ENCODE results near the gene UCHL1.
"Not testable (repeated sequence)": the region's sequence is repeated elsewhere in the genome, so short reads cannot be mapped to it uniquely, and the experiment has no call there.

The UCHL1 gene

GRCh38 chr4:41241919-41242318 is 14.8 kb upstream of the UCHL1 start:
- DNase-seq: no peak

DNA sequence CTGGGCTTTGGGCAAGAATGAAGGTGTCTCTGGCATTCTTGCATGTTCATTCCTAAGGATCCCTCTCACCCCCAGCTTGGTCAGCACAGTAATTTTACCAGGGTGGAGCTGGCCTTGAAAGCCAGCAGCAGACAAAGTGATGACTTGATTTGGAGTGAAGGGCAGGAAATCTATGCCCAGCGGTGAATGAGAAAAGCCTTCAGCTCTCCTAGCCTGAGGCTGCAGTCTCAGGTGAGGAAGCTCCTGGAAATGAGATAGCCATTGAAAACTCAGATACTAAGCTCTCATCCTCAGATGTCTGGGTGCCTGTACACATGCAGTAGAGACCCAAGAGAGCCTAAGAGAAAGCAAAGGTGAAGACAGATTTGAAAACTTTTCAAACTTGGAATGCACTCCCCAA is 10.7 kb upstream of the UCHL1 start:
- DNase-seq: no peak

- DNase-seq: no peak
Observed at GRCh38 chr4:41256131-41256739, 493 bp upstream of the UCHL1 start.

GRCh38 chr4:41257257-41257901 is 651 bp downstream of the UCHL1 start:
- peak; percentile 20 for DNase-seq

DNA sequence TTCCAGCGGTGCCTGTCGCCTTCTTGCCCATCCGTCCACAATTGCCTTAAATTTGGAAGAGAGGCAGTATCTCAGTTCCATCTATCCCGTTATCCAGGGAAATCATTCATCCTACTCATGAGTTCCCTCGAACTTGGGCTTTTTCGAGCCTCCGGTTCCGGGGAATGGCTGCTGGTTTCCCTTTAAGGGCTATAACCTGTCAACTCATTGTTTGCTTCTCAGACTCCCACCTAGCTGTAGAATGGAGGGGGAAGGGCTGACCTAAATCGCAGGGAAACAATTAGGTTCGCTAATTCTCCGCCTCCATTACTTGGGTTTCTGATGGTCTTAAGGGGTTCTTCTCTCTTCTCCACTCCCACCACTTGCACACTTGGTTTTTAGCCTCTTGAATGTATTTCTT is 1.2 kb downstream of the UCHL1 start:
- no peak for DNase-seq

DNA sequence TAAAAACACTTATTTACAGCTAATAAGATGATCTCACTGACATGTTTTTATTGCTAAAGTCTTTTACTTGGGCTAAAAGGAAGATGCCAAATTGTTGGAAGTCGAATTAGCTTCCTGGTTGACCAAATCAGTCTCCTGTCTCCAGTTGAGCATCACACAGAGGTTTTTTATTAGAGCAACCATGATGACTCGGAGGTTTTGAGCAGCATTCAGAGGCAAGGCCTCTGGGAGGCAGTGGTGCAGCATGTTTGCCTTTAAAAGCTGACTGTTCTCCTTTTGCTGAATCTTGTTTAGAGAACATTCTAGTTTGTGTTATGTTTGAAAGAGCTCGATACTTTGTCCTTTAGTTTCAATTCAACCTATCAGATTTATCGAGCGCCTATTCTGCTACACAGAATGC is 2.1 kb downstream of the UCHL1 start:
- peak; percentile 10 for DNase-seq

DNA sequence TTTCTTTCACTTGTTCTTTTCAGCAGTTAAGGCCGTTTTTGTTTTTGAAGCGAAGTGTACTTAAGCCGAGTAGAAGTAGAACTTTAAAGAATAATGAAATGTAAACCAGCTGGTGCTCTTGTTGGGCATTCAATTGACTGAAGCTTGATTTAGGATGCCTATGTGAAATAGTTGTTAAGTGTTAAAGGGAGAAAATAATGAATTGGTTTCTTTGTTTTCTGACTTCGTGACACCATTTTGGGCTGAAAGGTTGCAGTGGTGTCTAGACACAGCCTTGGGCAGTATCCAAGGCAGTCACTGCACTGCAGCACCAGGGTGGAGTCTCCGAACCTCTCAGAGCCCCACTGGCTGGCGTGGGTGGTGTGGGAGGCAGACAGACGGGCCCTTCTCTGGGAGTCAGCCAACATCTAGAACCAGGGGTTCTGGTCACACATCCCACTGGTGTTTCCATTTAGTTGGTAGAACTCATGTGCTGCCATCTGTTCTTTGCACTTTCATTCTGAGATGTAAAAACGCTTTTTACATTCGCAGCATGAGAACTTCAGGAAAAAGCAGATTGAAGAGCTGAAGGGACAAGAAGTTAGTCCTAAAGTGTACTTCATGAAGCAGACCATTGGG is 3.5 kb downstream of the UCHL1 start:
- no peak for DNase-seq

- no peak for DNase-seq
Observed at GRCh38 chr4:41262198-41262597, 5.5 kb downstream of the UCHL1 start.

- no peak for DNase-seq
Observed at GRCh38 chr4:41264212-41264611, 7.5 kb downstream of the UCHL1 start.

DNA sequence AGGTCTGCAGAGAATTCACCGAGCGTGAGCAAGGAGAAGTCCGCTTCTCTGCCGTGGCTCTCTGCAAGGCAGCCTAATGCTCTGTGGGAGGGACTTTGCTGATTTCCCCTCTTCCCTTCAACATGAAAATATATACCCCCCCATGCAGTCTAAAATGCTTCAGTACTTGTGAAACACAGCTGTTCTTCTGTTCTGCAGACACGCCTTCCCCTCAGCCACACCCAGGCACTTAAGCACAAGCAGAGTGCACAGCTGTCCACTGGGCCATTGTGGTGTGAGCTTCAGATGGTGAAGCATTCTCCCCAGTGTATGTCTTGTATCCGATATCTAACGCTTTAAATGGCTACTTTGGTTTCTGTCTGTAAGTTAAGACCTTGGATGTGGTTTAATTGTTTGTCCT is 11.3 kb downstream of the UCHL1 start:
- peak; percentile 29 for DNase-seq

DNA sequence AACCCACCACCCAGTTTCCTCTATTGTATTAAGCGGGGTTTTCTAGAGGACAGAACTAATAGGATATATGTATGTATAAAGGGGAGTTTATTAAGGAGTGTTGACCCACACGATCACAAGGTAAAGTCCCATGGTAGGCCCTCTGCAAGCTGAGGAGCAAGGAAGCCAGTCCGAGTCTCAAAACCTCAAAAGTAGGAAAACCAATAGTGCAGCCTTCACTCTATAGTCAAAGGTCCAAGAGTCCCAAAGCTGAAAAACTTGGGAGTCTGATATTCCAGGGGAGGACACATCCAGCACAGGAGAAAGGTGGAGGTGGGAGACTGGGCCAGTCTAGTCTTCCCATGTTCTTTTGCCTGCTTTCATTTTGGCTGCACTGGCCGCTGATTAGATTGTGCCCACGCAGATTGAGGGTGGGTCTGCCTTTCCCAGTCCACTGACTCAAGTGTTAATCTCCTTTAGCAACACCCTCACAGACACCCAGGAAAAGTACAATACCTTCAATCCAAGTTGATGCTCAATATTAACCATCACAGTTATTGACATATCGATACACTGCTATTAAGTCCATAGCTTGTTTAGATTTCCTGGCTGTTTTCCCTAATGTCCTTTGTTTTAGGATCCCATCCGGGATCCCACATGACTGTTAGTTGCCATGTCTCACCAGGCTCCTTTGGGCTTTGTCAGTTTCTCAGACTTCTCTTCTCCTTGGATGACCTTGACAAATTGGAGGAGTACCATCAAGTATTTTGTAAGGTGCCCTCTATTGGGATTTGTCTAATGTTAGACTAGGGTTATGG is 12.2 kb downstream of the UCHL1 start:
- DNase-seq: no peak

- DNase-seq: no peak
Observed at GRCh38 chr4:41269682-41270081, 13.0 kb downstream of the UCHL1 start.

DNA sequence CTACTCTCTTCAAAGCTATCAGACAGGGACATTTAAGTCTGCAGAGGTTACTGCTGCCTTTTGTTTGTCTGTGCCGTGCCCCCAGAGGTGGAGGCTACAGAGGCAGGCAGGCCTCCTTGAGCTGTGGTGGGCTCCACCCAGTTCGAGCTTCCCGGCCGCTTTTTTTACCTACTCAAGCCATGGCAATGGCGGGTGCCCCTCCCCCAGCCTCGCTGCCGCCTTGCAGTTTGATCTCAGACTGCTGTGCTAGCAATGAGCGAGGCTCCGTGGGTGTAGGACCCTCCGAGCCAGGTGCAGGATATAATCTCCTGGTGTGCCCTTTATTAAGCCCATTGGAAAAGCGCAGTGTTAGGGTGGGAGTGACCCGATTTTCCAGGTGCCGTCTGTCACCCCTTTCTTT is 19.2 kb downstream of the UCHL1 start:
- not testable (repeated sequence) for DNase-seq

DNA sequence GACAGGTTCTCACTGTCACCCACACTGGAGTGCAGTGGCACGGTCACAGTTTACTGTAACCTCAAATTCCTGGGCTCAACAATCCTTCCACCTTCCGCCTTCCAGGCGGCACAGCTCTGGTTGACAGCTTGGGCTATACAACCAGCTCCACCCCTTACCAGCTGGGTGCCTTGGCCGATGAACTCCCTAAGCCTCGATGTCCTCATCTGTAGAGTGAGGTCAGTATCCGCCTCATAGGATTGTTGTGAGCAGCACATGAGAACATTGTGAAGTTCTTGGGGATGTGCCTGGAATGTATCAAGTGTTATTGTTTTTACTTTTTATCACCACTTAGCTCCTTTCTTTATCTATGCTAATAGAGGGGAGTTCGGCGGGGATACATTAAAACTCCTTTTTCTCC is 23.3 kb downstream of the UCHL1 start:
- no peak for DNase-seq

GRCh38 chr4:41281038-41281634 is 24.4 kb downstream of the UCHL1 start:
- peak; percentile 79 for DNase-seq

DNA sequence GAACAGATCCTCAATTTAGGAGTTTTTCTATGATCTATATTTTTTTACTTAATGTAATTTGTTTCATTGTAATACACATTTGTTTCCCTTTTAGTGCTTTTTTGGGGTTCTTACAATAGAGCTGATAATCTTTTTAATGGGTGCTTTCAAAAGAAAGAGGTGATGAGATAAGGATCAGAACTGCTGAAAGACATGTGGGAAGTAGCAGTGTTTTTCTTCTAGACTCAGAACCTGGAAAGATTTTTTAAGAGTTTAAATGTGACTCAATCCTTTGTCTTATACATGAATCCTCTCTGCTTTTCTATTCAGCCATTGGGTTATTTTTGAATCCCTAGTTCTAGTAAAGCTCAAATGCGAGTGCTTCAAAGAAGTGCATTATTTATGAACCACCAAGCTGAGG is 25.6 kb downstream of the UCHL1 start:
- DNase-seq: no peak

DNA sequence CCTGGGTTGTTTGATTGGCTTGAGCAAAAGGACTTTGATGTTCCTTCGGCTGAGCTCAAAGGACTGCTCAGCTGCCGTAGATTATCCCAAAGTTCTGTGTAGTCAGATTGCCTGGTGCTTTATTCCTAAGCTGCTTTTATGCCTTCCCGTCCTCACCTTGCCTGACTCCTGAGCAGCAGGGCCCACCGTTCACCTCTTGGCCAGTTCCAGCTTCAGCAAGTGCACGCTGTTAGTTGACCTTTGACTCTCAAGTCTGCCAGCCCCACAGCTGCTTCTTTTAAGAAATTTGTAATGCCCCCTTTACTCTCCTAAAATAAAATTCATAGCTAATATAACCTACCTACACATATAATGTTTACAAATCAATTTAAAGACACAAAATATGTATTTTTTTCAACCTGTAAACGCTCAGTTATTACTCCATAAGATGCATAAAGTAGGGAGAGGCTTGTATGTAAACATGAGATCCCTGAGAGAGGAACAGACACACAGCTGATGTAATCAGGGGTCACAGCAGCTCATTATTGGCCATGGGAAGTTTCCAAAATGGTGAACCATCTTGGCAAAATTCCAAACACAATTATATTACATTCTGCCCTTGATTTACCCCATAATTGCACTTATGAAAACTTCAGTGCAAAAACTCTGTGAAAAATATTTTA is 28.6 kb downstream of the UCHL1 start:
- no peak for DNase-seq

DNA sequence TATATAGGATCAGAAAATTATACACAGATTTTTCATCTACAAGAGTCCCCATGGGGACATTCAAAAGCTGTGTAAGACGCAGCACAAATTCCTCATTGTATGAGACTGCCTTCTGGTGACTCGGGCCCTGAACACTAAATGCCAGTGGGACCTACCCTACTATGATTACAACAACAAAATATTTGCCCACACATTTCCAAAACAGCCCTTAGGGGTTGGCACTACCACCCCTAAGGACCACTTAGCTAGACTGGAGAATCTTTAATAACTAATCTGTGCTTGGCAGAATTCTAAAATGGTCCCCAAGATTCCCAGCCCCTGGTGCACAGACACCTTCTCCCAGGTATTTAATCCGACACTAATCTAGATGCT is 29.1 kb downstream of the UCHL1 start:
- DNase-seq: no peak

DNA sequence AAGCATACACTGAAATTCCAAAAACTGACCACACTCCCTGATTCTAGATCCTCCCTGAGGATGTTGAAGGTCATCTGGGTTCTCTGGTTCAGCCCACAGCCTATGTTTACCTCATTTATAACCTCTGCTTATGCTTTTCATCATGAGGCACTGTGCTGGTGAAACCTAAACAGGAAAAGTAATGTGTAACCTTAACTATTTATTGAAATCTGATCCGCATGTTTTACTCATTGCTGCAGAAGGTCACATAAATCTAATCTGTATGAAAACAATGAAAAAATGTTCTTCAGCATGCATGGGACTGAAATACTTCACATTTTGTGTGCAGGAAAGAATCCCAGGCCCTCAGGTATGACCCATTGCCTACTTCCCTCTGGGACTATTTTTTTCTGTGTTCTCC is 30.3 kb downstream of the UCHL1 start:
- no peak for DNase-seq

- no peak for DNase-seq
Observed at GRCh38 chr4:41287852-41288251, 31.1 kb downstream of the UCHL1 start.

DNA sequence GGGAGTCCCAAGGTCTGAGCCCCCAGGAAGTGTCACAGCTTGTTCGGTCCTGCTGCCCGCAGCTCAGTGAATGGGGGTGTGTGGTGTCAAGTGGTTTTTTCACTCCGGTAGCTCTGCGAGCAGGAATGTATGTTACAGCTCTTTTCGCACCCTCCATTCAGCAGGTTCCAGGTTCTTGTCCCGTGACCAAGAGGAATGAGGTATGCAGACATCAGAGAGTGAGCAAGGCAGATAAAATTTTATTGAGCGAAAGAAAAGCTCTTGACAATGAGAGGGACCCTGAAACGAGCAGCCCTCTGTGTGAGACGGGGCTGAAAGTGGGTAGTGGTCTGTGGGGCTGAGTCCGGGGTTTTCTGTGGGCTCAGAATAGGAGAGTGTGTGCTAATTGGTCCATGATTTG is 31.5 kb downstream of the UCHL1 start:
- no peak for DNase-seq

DNA sequence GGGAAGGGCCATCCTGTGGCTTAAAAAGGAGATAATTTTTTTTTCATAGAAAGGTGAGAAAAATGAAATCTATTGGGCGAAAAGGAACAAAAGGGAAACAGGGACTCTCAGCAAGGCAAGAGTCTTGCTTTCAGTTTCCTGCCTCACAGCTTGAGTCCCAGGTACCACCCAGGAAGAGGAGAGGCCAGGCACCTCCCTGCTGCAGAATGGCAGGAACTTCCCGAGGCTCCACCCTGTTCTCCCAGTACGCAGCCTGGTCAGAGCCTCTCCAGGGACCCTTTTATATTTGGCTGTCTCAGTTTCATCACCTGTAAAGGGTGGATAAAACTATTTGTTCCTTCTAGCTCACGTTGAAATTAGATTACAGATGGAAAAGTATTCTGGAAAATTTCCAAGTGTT is 33.8 kb downstream of the UCHL1 start:
- DNase-seq: no peak
